ENCODE measurements around the gene DRC7. TPM values are rescaled to one million over a fixed set of nuclear protein-coding genes. Genes with fewer than 3 reads are reported as not detected.

The DRC7 gene
- total and polyA plus RNA-seq, 8 donors, result 0.28 to 2.4 (median 0.76) TPM

GRCh38 chr16:57761957-57762356 lies 67.4 kb downstream of the DRC7 start:
- intact Hi-C loops (cut with DNase I), result no loop called here
- Histone ChIP-seq H3K27me3 (no peaks in the 10 kb centered on the region), H3K4me3 (no peak overlapping the region), H3K4me1 (no peaks in the 10 kb centered on the region), H3K27ac (no peak overlapping the region), H3K9me3 (no peaks in the 10 kb centered on the region), H3K36me3 (peaks cover 0 to 16% (median 9%) of the 10 kb centered on the region in 3 donors)
- WGBS, 2 donors, result 95 to 96% methylated on average over 12 of the region's 12 CpGs
- ATAC-seq, result no peak
- DNase-seq, result peak in 2 of 6 donors; percentile 18 to 63
- FAIRE-seq, result no peak
- no peak for TF ChIP-seq CTCF (IDR thresholded peaks at IDR 0.05)

GRCh38 chr16:57762365-57763040 lies 67.9 kb downstream of the DRC7 start:
- Histone ChIP-seq H3K36me3 (peaks cover 0 to 19% (median 15%) of the 10 kb centered on the region in 3 donors), H3K4me1 (no peaks in the 10 kb centered on the region), H3K27me3 (no peaks in the 10 kb centered on the region), H3K9me3 (no peaks in the 10 kb centered on the region), H3K27ac (no peak overlapping the region), H3K4me3 (no peak overlapping the region)
- ATAC-seq, result no peak
- intact Hi-C loops (cut with DNase I), result no loop called here
- FAIRE-seq, result no peak
- DNase-seq, result peak in 2 of 6 donors; percentile 23 to 75
- no peak for TF ChIP-seq CTCF (IDR thresholded peaks at IDR 0.05)
- 79 to 84% methylated on average over 15 of the region's 15 CpGs for WGBS, 2 donors

- Histone ChIP-seq H3K4me3 (no peak overlapping the region), H3K4me1 (no peaks in the 10 kb centered on the region), H3K27me3 (no peaks in the 10 kb centered on the region), H3K9me3 (no peaks in the 10 kb centered on the region), H3K27ac (no peak overlapping the region), H3K36me3 (peaks cover 0 to 22% (median 16%) of the 10 kb centered on the region in 3 donors)
- intact Hi-C loops (cut with DNase I), result no loop called here
- DNase-seq, result peak in 2 of 6 donors; percentile 18 to 57
- ATAC-seq, result no peak
- WGBS, 2 donors, result 90% methylated on average over 14 of the region's 14 CpGs
- FAIRE-seq, result no peak
- TF ChIP-seq CTCF (IDR thresholded peaks at IDR 0.05), result no peak
Measured at GRCh38 chr16:57763285-57764005, 68.8 kb downstream of the DRC7 start.

GRCh38 chr16:57764006-57764340 lies 69.4 kb downstream of the DRC7 start:
- Histone ChIP-seq H3K27me3 (no peaks in the 10 kb centered on the region), H3K27ac (no peak overlapping the region), H3K4me1 (no peaks in the 10 kb centered on the region), H3K36me3 (peaks cover 0 to 27% (median 20%) of the 10 kb centered on the region in 3 donors), H3K9me3 (no peaks in the 10 kb centered on the region), H3K4me3 (no peak overlapping the region)
- intact Hi-C loops (cut with DNase I), result no loop called here
- DNase-seq (peak in 2 of 6 donors; percentile 13 to 54), ATAC-seq (no peak), FAIRE-seq (no peak)
- 92 to 93% methylated on average over 9 of the region's 9 CpGs for WGBS, 2 donors
- no peak for TF ChIP-seq CTCF (IDR thresholded peaks at IDR 0.05)

Data from pancreas (tissue), 10 donors.